ENCODE results near the gene TLCD2. TPM values are rescaled to one million over a fixed set of nuclear protein-coding genes. Genes with fewer than 3 reads are reported as not detected.

Gene TLCD2
- total RNA-seq, 1 experiment from 2014 or later, result 2.1 TPM

- no peak overlapping the region for H3K27ac ChIP-seq (ENCODE audit: low read depth, low read length, poor library complexity, severe bottlenecking)
- no peak for TF ChIP-seq EZH2 (IDR thresholded peaks at IDR 0.05; ENCODE audit: borderline replicate concordance, low read depth, low read length, poor library complexity, severe bottlenecking)
- TF ChIP-seq CTCF (conservative IDR thresholded peaks at IDR 0.05; ENCODE audit: low read depth, low read length), result no peak
- peaks cover 3% of the 10 kb centered on the region for H3K4me1 ChIP-seq (ENCODE audit: insufficient read depth, low read length, poor library complexity, severe bottlenecking)
- intact Hi-C loops (cut with micrococcal nuclease; ENCODE audit: unreplicated experiment), result no loop called here
- no TSS peak for BruUV-seq (replicated peaks)
- ChIA-PET CTCF (no interaction called here), POLR2A (ENCODE audit: low non-redundant PET) (no interaction called here)
- H3K36me3 ChIP-seq (ENCODE audit: insufficient read depth, low read length, poor library complexity, severe bottlenecking), result no peaks in the 10 kb centered on the region
- no peaks in the 10 kb centered on the region for H3K27me3 ChIP-seq (replicated peaks; ENCODE audit: insufficient read depth, low read depth, low read length, poor library complexity)
- no peak overlapping the region for H3K4me3 ChIP-seq (ENCODE audit: low read depth, low read length, poor library complexity, severe bottlenecking)
- DNase-seq (ENCODE audit: low spot score), result no peak
- H3K9me3 ChIP-seq (ENCODE audit: low read depth, low read length, poor library complexity, severe bottlenecking), result no peaks in the 10 kb centered on the region
Observed at GRCh38 chr17:1727876-1728630, 17.9 kb upstream of the TLCD2 start.

GRCh38 chr17:1727258-1727789 is 17.1 kb upstream of the TLCD2 start:
- no peaks in the 10 kb centered on the region for H3K36me3 ChIP-seq (ENCODE audit: insufficient read depth, low read length, poor library complexity, severe bottlenecking)
- no peak overlapping the region for H3K4me3 ChIP-seq (ENCODE audit: low read depth, low read length, poor library complexity, severe bottlenecking)
- TF ChIP-seq EZH2 (IDR thresholded peaks at IDR 0.05; ENCODE audit: borderline replicate concordance, low read depth, low read length, poor library complexity, severe bottlenecking) (no peak), CTCF (conservative IDR thresholded peaks at IDR 0.05; ENCODE audit: low read depth, low read length) (no peak)
- POLR2A ChIA-PET (ENCODE audit: low non-redundant PET), result no interaction called here
- CTCF ChIA-PET, result no interaction called here
- no peaks in the 10 kb centered on the region for H3K9me3 ChIP-seq (ENCODE audit: low read depth, low read length, poor library complexity, severe bottlenecking)
- no TSS peak for BruUV-seq (replicated peaks)
- H3K27ac ChIP-seq (ENCODE audit: low read depth, low read length, poor library complexity, severe bottlenecking), result no peak overlapping the region
- intact Hi-C loops (cut with micrococcal nuclease; ENCODE audit: unreplicated experiment), result no loop called here
- H3K4me1 ChIP-seq (ENCODE audit: insufficient read depth, low read length, poor library complexity, severe bottlenecking), result peaks cover 3% of the 10 kb centered on the region
- no peak for DNase-seq (ENCODE audit: low spot score)
- no peaks in the 10 kb centered on the region for H3K27me3 ChIP-seq (replicated peaks; ENCODE audit: insufficient read depth, low read depth, low read length, poor library complexity)

GRCh38 chr17:1726626-1727257 is 16.6 kb upstream of the TLCD2 start:
- no peak for DNase-seq (ENCODE audit: low spot score)
- Histone ChIP-seq H3K9me3 (ENCODE audit: low read depth, low read length, poor library complexity, severe bottlenecking) (no peaks in the 10 kb centered on the region), H3K27me3 (replicated peaks; ENCODE audit: insufficient read depth, low read depth, low read length, poor library complexity) (no peaks in the 10 kb centered on the region), H3K27ac (ENCODE audit: low read depth, low read length, poor library complexity, severe bottlenecking) (no peak overlapping the region), H3K4me3 (ENCODE audit: low read depth, low read length, poor library complexity, severe bottlenecking) (no peak overlapping the region), H3K36me3 (ENCODE audit: insufficient read depth, low read length, poor library complexity, severe bottlenecking) (no peaks in the 10 kb centered on the region), H3K4me1 (ENCODE audit: insufficient read depth, low read length, poor library complexity, severe bottlenecking) (peaks cover 3% of the 10 kb centered on the region)
- CTCF ChIA-PET, result no interaction called here
- no TSS peak for BruUV-seq (replicated peaks)
- POLR2A ChIA-PET (ENCODE audit: low non-redundant PET), result no interaction called here
- intact Hi-C loops (cut with micrococcal nuclease; ENCODE audit: unreplicated experiment), result no loop called here
- TF ChIP-seq EZH2 (IDR thresholded peaks at IDR 0.05; ENCODE audit: borderline replicate concordance, low read depth, low read length, poor library complexity, severe bottlenecking), result no peak
- no peak for TF ChIP-seq CTCF (conservative IDR thresholded peaks at IDR 0.05; ENCODE audit: low read depth, low read length)
